HCT116 (cell line): ENCODE measurements around the gene TOX2. TPM values are rescaled to one million over a fixed set of nuclear protein-coding genes. Genes with fewer than 3 reads are reported as not detected.

ENCODE experiments used
- ATAC-seq: fragments of 200-7000 bp; cut with Tn5 transposase; 2 replicates; pipeline ENCODE4 v1.9.1; 2020; ENCODE audit warnings: mild to moderate bottlenecking, moderate library complexity
- BruUV-seq: library from RNA; stranded (reverse); fragments of 400-500 nt; replicated peaks from 2 replicates; lab custom pipeline; 2021; lab: Mats Ljungman, UMichigan
- CTCF ChIA-PET: fragments of 300-600 bp; sonication (Branson Sonifier 250); formaldehyde crosslinking; loops from one replicate; lab custom pipeline; 2021; ENCODE audit warnings: antibody characterized with exemption; lab: Charles Lee
- POLR2A ChIA-PET: fragments of 300-600, 350-600 bp; sonication (Branson Sonifier 250); formaldehyde crosslinking; loops from one replicate; lab custom pipeline; 2021; ENCODE audit warnings: antibody characterized with exemption; lab: Charles Lee
- RAD21 ChIA-PET, 2 experiments: fragments of 300-600 bp; sonication (Branson Sonifier 250); formaldehyde crosslinking; loops; one replicate each; lab custom pipeline; 2023; ENCODE audit warnings: low total read pairs in 2 of 2; ENCODE audit not compliant: uncharacterized antibody in 2 of 2, unreplicated experiment in 2 of 2, low non-redundant PET in 1 of 2; lab: Charles Lee
- DNase-seq: peaks from one replicate; pipeline ENCODE4 v3.0.0-alpha.2; 2010; ENCODE audit warnings: low read depth, low spot score
- H2AFZ ChIP-seq: fragments of 200-600 bp; shearing (Covaris generic), sonication (generic); 2 replicates; pipeline ENCODE4 v1.6.1; 2017; ENCODE audit warnings: low read depth, mixed run types, mixed read lengths, antibody characterized with exemption, low read length; ENCODE audit not compliant: poor library complexity, severe bottlenecking
- H3K27ac ChIP-seq: 2 replicates; pipeline ENCODE4 v1.5.1; 2012; ENCODE audit warnings: low read depth, low read length
- H3K27me3 ChIP-seq: fragments of 200-600 bp; sonication (generic); 2 replicates; pipeline ENCODE4 v1.6.1; 2016; ENCODE audit warnings: mixed run types, low read length, mixed read lengths; ENCODE audit not compliant: insufficient read depth
- H3K36me3 ChIP-seq, 2 experiments: fragments of 200-500 bp in 1 of 2; fragments of 200-600 bp in 1 of 2; sonication (Bioruptor generic) in 1 of 2; sonication (generic) in 1 of 2; 2 replicates each; pipeline versions ENCODE4 v1.5.1 to v1.6.1; 2014 to 2016; ENCODE audit warnings: low read length in 2 of 2, inconsistent platforms in 1 of 2, mixed read lengths in 1 of 2, mixed run types in 1 of 2; ENCODE audit not compliant: insufficient read depth in 2 of 2, control insufficient read depth in 1 of 2
- H3K4me1 ChIP-seq, 2 experiments: fragments of 200-600 bp in 1 of 2; sonication (generic) in 1 of 2; 2 replicates each; pipeline versions ENCODE4 v1.5.1 to v1.6.1; 2012 to 2017; ENCODE audit warnings: low read length in 2 of 2, inconsistent platforms in 1 of 2, mild to moderate bottlenecking in 1 of 2, mixed read lengths in 1 of 2, mixed run types in 1 of 2, moderate library complexity in 1 of 2; ENCODE audit not compliant: insufficient read depth in 2 of 2, control insufficient read depth in 1 of 2
- H3K4me2 ChIP-seq: fragments of 200-600 bp; sonication (generic); 2 replicates; pipeline ENCODE4 v1.6.1; 2017; ENCODE audit warnings: mixed run types, low read length, mixed read lengths
- H3K4me3 ChIP-seq, 2 experiments: fragments of 200-600 bp in 1 of 2; sonication (generic) in 1 of 2; replicated peaks in 1 of 2; 2 replicates each; pipeline ENCODE4 v1.5.1; 2011 to 2016; ENCODE audit warnings: low read length in 2 of 2, control low read depth in 1 of 2, low read depth in 1 of 2, mild to moderate bottlenecking in 1 of 2, mixed read lengths in 1 of 2, mixed run types in 1 of 2
- H3K79me2 ChIP-seq: fragments of 200-600 bp; sonication (generic); 2 replicates; pipeline ENCODE4 v1.6.1; 2017; ENCODE audit warnings: mild to moderate bottlenecking, mixed run types, low read length, moderate library complexity, mixed read lengths; ENCODE audit not compliant: insufficient read depth
- H3K9ac ChIP-seq: fragments of 200-600 bp; sonication (generic); 2 replicates; pipeline ENCODE4 v1.6.1; 2016; ENCODE audit warnings: low read length, mixed read lengths
- H3K9me2 ChIP-seq: fragments of 200-600 bp; sonication (generic), shearing (Covaris generic); 2 replicates; pipeline ENCODE4 v1.6.1; 2017; ENCODE audit warnings: mixed run types, mild to moderate bottlenecking, moderate library complexity; ENCODE audit not compliant: insufficient read depth
- H3K9me3 ChIP-seq, 2 experiments: fragments of 200-500 bp in 1 of 2; fragments of 200-600 bp in 1 of 2; sonication (Bioruptor generic) in 1 of 2; sonication (generic) in 1 of 2; 2 replicates each; pipeline ENCODE4 v1.6.1; 2014 to 2017; ENCODE audit warnings: low read length in 2 of 2, mixed read lengths in 2 of 2, inconsistent platforms in 1 of 2, low read depth in 1 of 2, mild to moderate bottlenecking in 1 of 2, mixed run types in 1 of 2, moderate library complexity in 1 of 2; ENCODE audit not compliant: control insufficient read depth in 1 of 2, insufficient read depth in 1 of 2
- H4K20me1 ChIP-seq: fragments of 200-600 bp; sonication (generic), shearing (Covaris generic); 2 replicates; pipeline ENCODE4 v1.6.1; 2017; ENCODE audit warnings: mixed run types, mild to moderate bottlenecking, moderate library complexity; ENCODE audit not compliant: insufficient read depth
- CBX3 ChIP-seq: IDR thresholded peaks from 2 replicates; pipeline ENCODE4 v1.6.1; 2012; ENCODE audit warnings: low read depth
- CTCF ChIP-seq, 3 experiments: fragments of 200-600 bp in 1 of 3; sonication (generic) in 1 of 3; IDR thresholded peaks in 2 of 3; conservative IDR thresholded peaks in 1 of 3; 2 replicates each; pipeline ENCODE4 v1.5.1; 2012 to 2017; ENCODE audit warnings: low read depth in 2 of 3, low read length in 2 of 3, antibody characterized with exemption in 1 of 3, borderline replicate concordance in 1 of 3, control low read depth in 1 of 3, mild to moderate bottlenecking in 1 of 3, mixed read lengths in 1 of 3, mixed run types in 1 of 3, moderate library complexity in 1 of 3; ENCODE audit not compliant: insufficient read depth in 1 of 3
- EGR1 ChIP-seq: IDR thresholded peaks from 2 replicates; pipeline ENCODE4 v1.6.1; 2012; ENCODE audit warnings: low read depth
- EZH2 ChIP-seq: fragments of 200-600 bp; sonication (generic); IDR thresholded peaks from 2 replicates; pipeline ENCODE4 v1.6.1; 2017; ENCODE audit warnings: antibody characterized with exemption, mixed run types
- EZH2phosphoT487 ChIP-seq: fragments of 200-600 bp; IDR thresholded peaks from 2 replicates; pipeline ENCODE4 v1.6.1; 2018; ENCODE audit warnings: antibody characterized with exemption, borderline replicate concordance
- FOSL1 ChIP-seq: IDR thresholded peaks from 2 replicates; pipeline ENCODE4 v1.6.1; 2012; ENCODE audit warnings: low read depth
- JUND ChIP-seq: IDR thresholded peaks from 2 replicates; pipeline ENCODE4 v1.6.1; 2012
- MAX ChIP-seq: IDR thresholded peaks from 2 replicates; pipeline ENCODE4 v1.6.1; 2012
- POLR2A ChIP-seq: IDR thresholded peaks from 2 replicates; pipeline ENCODE4 v1.7.0; 2011; ENCODE audit warnings: borderline replicate concordance; ENCODE audit not compliant: insufficient read depth, insufficient read length; ENCODE audit errors: extremely low read depth
- POLR2AphosphoS5 ChIP-seq: IDR thresholded peaks from 2 replicates; pipeline ENCODE4 v1.6.1; 2011; ENCODE audit warnings: mild to moderate bottlenecking, low read depth, low read length, moderate library complexity
- RAD21 ChIP-seq: IDR thresholded peaks from 2 replicates; pipeline ENCODE4 v1.6.1; 2012; ENCODE audit warnings: low read depth, mild to moderate bottlenecking
- REST ChIP-seq: IDR thresholded peaks from 2 replicates; pipeline ENCODE4 v1.6.1; 2012; ENCODE audit warnings: low read depth
- SIN3A ChIP-seq: IDR thresholded peaks from 2 replicates; pipeline ENCODE4 v1.6.1; 2012; ENCODE audit warnings: low read depth
- SP1 ChIP-seq: IDR thresholded peaks from 2 replicates; pipeline ENCODE4 v1.6.1; 2012; ENCODE audit warnings: low read depth
- SRF ChIP-seq: IDR thresholded peaks from 2 replicates; pipeline ENCODE4 v1.6.1; 2012; ENCODE audit warnings: low read depth
- TCF7L2 ChIP-seq: IDR thresholded peaks from 2 replicates; pipeline ENCODE4 v1.7.0; 2011; ENCODE audit warnings: borderline replicate concordance, inconsistent platforms; ENCODE audit not compliant: insufficient read depth, insufficient read length; ENCODE audit errors: extremely low read depth
- YY1 ChIP-seq: IDR thresholded peaks from 2 replicates; pipeline ENCODE4 v1.6.1; 2011; ENCODE audit warnings: low read length, low read depth, moderate library complexity, mild to moderate bottlenecking; ENCODE audit not compliant: insufficient replicate concordance; ENCODE audit errors: extremely low read depth
- ZBTB33 ChIP-seq: IDR thresholded peaks from 2 replicates; pipeline ENCODE4 v1.6.1; 2011; ENCODE audit warnings: mild to moderate bottlenecking, low read length, moderate library complexity; ENCODE audit not compliant: insufficient replicate concordance; ENCODE audit errors: extremely low read depth
- ZFX ChIP-seq: fragments of 450-650 bp; IDR thresholded peaks from 2 replicates; pipeline ENCODE4 v1.6.1; 2017
- ZNF274 ChIP-seq: fragments of 200-500 bp; sonication (Bioruptor generic); IDR thresholded peaks from 2 replicates; pipeline ENCODE4 v1.6.1; 2014; ENCODE audit warnings: mild to moderate bottlenecking, low read depth, low read length, inconsistent platforms
- intact Hi-C: fragments of 100-400 bp; cut with micrococcal nuclease; formaldehyde crosslinking; loops from 2 replicates; pipeline ENCODE4 v1.10.0; 2022
- total RNA-seq: library from RNA; stranded (reverse); gene quantifications from one replicate; pipeline ENCODE4 v1.2.1, GENCODE V29; 2021; ENCODE audit not compliant: unreplicated experiment

The TOX2 gene
- total RNA-seq, 1 experiment from 2014 or later = 39.6 TPM

- Histone ChIP-seq H3K9ac (peak overlapping the region; percentile 49), H4K20me1 (no peaks in the 10 kb centered on the region), H3K79me2 (peaks cover 11% of the 10 kb centered on the region; the same call in 1 of the 2 replicates), H3K36me3 (no peaks in the 10 kb centered on the region), H3K9me3 (peaks cover 0 to 6% of the 10 kb centered on the region in 2 experiments; a peak in 1 of 4 replicates), H3K27me3 (no peaks in the 10 kb centered on the region), H3K4me3 (no peak overlapping the region), H3K4me1 (peaks cover 67 to 71% of the 10 kb centered on the region in 2 experiments), H3K4me2 (peak overlapping the region; percentile 72), H3K9me2 (no peaks in the 10 kb centered on the region), H3K27ac (peak overlapping the region; percentile 88), H2AFZ (no peak overlapping the region)
- intact Hi-C loops = no loop called here
- POLR2A ChIA-PET = interaction anchor here (2.7 kb wide), 1 partner anchor 22 kb away, joined by 14 read pairs; no protein-coding TSS in a partner anchor
- BruUV-seq = no TSS peak
- DNase-seq (no peak), ATAC-seq (no peak)
- CTCF ChIA-PET = interaction anchor here (1.5 to 2.1 kb wide), 3 partner anchors 11 to 126 kb away, joined by 3 to 6 read pairs (median 6); no protein-coding TSS in a partner anchor
- RAD21 ChIA-PET = no interaction called here
- TF ChIP-seq JUND (peak; percentile 38), POLR2AphosphoS5 (no peak), ZNF274 (no peak), FOSL1 (peak; percentile 27; the same call in 1 of the 2 replicates), EZH2 (no peak), SRF (no peak), SP1 (no peak), SIN3A (no peak), POLR2A (no peak), CTCF (IDR thresholded peaks at IDR 0.05 in 2 of 3, conservative IDR thresholded peaks at IDR 0.05 in 1 of 3; ENCODE audit: borderline replicate concordance in 1 of 3, insufficient read depth in 1 of 3, low read depth in 2 of 3, low read length in 2 of 3) (peak in 2 of 3 experiments; percentile 26 to 30; a peak in 3 of 6 replicates), CBX3 (peak; percentile 55; the same call in 1 of the 2 replicates), ZBTB33 (no peak), EGR1 (no peak), RAD21 (no peak), TCF7L2 (no peak), EZH2phosphoT487 (no peak), YY1 (no peak), MAX (peak; percentile 90), REST (no peak), ZFX (no peak)
These were observed 39.4 kb downstream of the TOX2 start for GRCh38 chr20:43953919-43954592.
